ENCODE data around the gene TTPAL.

TTPAL gene

GRCh38 chr20:44442298-44443070 is 33.2 kb upstream of the TTPAL start:
- DNase-seq: no peak

GRCh38 chr20:44445742-44446710 is 29.6 kb upstream of the TTPAL start:
- no peak for DNase-seq

GRCh38 chr20:44447827-44448419 is 27.8 kb upstream of the TTPAL start:
- no peak for DNase-seq

GRCh38 chr20:44448753-44449546 is 26.7 kb upstream of the TTPAL start:
- no peak for DNase-seq

- DNase-seq: no peak
Measured at GRCh38 chr20:44449864-44450263, 25.8 kb upstream of the TTPAL start.

GRCh38 chr20:44450281-44450889 is 25.3 kb upstream of the TTPAL start:
- DNase-seq: no peak

- no peak for DNase-seq
Measured at GRCh38 chr20:44450903-44451450, 24.7 kb upstream of the TTPAL start.

GRCh38 chr20:44454306-44454963 is 21.2 kb upstream of the TTPAL start:
- DNase-seq: no peak

- DNase-seq: no peak
Measured at GRCh38 chr20:44455126-44455525, 20.5 kb upstream of the TTPAL start.

- no peak for DNase-seq
Measured at GRCh38 chr20:44456611-44457010, 19.1 kb upstream of the TTPAL start.

GRCh38 chr20:44457016-44457415 is 18.7 kb upstream of the TTPAL start:
- no peak for DNase-seq

- DNase-seq: no peak
Measured at GRCh38 chr20:44459271-44459670, 16.4 kb upstream of the TTPAL start.

GRCh38 chr20:44460795-44461141 is 14.9 kb upstream of the TTPAL start:
- peak; percentile 51 for DNase-seq

- DNase-seq: no peak
Measured at GRCh38 chr20:44461142-44461802, 14.4 kb upstream of the TTPAL start.

- no peak for DNase-seq
Measured at GRCh38 chr20:44461803-44462174, 13.9 kb upstream of the TTPAL start.

GRCh38 chr20:44463466-44463865 is 12.2 kb upstream of the TTPAL start:
- DNase-seq: no peak

- DNase-seq: no peak
Measured at GRCh38 chr20:44464514-44464913, 11.2 kb upstream of the TTPAL start.

GRCh38 chr20:44465001-44465560 is 10.6 kb upstream of the TTPAL start:
- DNase-seq: no peak

GRCh38 chr20:44467289-44467883 is 8.3 kb upstream of the TTPAL start:
- no peak for DNase-seq

All from DMS 273 treated with DMSO at 0.1 percent for 48 hours (cell line).